ENCODE results near the gene TMPRSS3.

The TMPRSS3 gene

GRCh38 chr21:42432695-42433094 is 36.8 kb upstream of the TMPRSS3 start:
- Histone ChIP-seq H3K4me3 (ENCODE audit: low read depth, low read length) (no peak overlapping the region), H3K27ac (ENCODE audit: extremely low read depth, low read depth, low read length) (no peak overlapping the region), H3K36me3 (ENCODE audit: control insufficient read depth in 2 of 2, insufficient read depth in 1 of 2, low read length in 2 of 2) (no peaks in the 10 kb centered on the region), H3K9me3 (ENCODE audit: control insufficient read depth, insufficient read depth, low read depth, low read length) (no peaks in the 10 kb centered on the region), H3K4me1 (ENCODE audit: control insufficient read depth, insufficient read depth, low read length) (no peaks in the 10 kb centered on the region)
- POLR2A ChIA-PET: no interaction called here
- CTCF ChIA-PET: interaction anchor here (0.7 kb wide), 1 partner anchor 55 kb away, joined by 3 read pairs; no protein-coding TSS in a partner anchor
- TF ChIP-seq ZNF10 (tag by site-specific recombination; IDR thresholded peaks at IDR 0.05): no peak
- peak; percentile 69 for TF ChIP-seq SETDB1 (IDR thresholded peaks at IDR 0.05; ENCODE audit: insufficient read length, low read length)
- 0 out of 2 replicates have a peak, but pooled peaks have one; percentile 21 for TF ChIP-seq ZNF26 (tag by site-specific recombination; IDR thresholded peaks at IDR 0.05)
- TF ChIP-seq GLIS1 (tag by site-specific recombination; IDR thresholded peaks at IDR 0.05): no peak
- TF ChIP-seq ZNF280D (tag by site-specific recombination; IDR thresholded peaks at IDR 0.05): 0 out of 2 replicates have a peak, but pooled peaks have one; percentile 17
- no peak for TF ChIP-seq ZBTB10 (tag by site-specific recombination; IDR thresholded peaks at IDR 0.05)
- TF ChIP-seq ZNF133 (tag by site-specific recombination; IDR thresholded peaks at IDR 0.05): no peak
- TF ChIP-seq ZNF138 (tag by site-specific recombination; IDR thresholded peaks at IDR 0.05; ENCODE audit: borderline replicate concordance): no peak
- no peak for TF ChIP-seq ZNF629 (tag by site-specific recombination; IDR thresholded peaks at IDR 0.05)

GRCh38 chr21:42431196-42431595 is 35.3 kb upstream of the TMPRSS3 start:
- Histone ChIP-seq H3K9me3 (ENCODE audit: control insufficient read depth, insufficient read depth, low read depth, low read length) (no peaks in the 10 kb centered on the region), H3K4me3 (ENCODE audit: low read depth, low read length) (no peak overlapping the region), H3K27ac (ENCODE audit: extremely low read depth, low read depth, low read length) (no peak overlapping the region), H3K4me1 (ENCODE audit: control insufficient read depth, insufficient read depth, low read length) (no peaks in the 10 kb centered on the region), H3K36me3 (ENCODE audit: control insufficient read depth in 2 of 2, insufficient read depth in 1 of 2, low read length in 2 of 2) (no peaks in the 10 kb centered on the region)
- CTCF ChIA-PET: no interaction called here
- POLR2A ChIA-PET: no interaction called here
- no peak for TF ChIP-seq ZNF48 (tag by site-specific recombination; IDR thresholded peaks at IDR 0.05)
- no peak for TF ChIP-seq ZSCAN4 (tag by site-specific recombination; IDR thresholded peaks at IDR 0.05)
- TF ChIP-seq ZNF514 (tag by site-specific recombination; IDR thresholded peaks at IDR 0.05): no peak
- TF ChIP-seq ZNF585B (tag by site-specific recombination; IDR thresholded peaks at IDR 0.05): no peak
- TF ChIP-seq GLI2 (tag by site-specific recombination; IDR thresholded peaks at IDR 0.05; ENCODE audit: borderline replicate concordance, low read depth): no peak
- TF ChIP-seq PRDM4 (tag by site-specific recombination; IDR thresholded peaks at IDR 0.05): no peak
- no peak for TF ChIP-seq ZNF175 (tag by site-specific recombination; IDR thresholded peaks at IDR 0.05)
- TF ChIP-seq ZNF449 (tag by site-specific recombination; IDR thresholded peaks at IDR 0.05): no peak
- no peak for TF ChIP-seq YY2 (tag by site-specific recombination; IDR thresholded peaks at IDR 0.05)
- TF ChIP-seq SP3 (tag by site-specific recombination; IDR thresholded peaks at IDR 0.05): no peak
- TF ChIP-seq ZNF580 (tag by site-specific recombination; IDR thresholded peaks at IDR 0.05): no peak
